ENCODE results near the gene ZNF664.

The ZNF664 gene

DNA sequence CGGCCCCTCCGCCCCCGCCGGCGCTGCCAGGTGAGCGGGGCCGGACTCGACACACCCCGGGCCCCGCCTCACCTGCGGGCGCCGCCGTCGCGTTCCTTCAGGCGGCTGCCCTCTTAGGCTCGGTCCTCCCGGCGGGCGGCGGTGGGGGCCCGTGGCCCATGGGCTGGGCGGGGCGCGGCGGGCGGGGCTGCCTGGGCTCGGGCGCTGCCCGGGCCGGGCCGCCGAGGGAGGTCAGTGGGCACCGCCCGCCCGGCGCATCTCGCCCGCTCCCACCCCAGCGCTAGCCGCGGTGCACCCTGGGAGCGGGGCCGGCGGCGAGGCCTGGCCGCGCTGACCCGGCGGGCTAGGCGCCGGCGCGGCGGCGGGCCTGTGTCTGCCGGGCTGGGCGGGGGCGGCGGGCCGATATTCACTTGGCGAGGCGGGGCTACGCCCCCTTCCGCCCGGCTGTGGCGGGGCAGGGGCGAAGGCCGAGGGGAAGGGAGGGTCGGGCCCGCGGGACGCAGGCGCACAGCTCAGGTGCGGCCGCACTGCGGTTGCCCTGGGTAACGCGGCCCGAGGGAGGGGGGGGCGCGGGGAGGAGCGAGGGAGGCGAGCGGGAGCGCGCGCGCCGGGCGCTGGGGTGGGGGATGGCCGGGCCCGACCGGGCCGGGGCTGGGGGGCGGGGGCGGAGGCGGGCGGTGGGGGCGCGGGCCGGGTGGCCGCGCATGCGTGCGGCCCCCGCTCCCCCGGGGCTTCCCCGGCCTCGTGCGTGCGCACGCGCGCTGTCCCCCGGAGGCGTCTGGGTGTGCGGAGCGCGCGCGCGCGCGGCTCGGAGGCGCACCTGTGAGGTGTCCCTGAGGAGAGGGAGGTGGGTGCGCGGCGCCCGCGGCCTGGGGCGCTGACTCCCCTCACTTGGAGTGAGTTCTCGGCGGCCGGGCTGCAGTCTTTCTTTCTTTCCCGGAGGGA is at the start of gene ZNF664, which contains the start of gene CCDC92:
ZNF664 (plus strand) TSS at position 759 of the 945 bp plus-strand sequence. CDS start 38,930 bp downstream, outside the sequence.
CCDC92 (minus strand) TSS at position 375 of the 945 bp plus-strand sequence. CDS start 28,526 bp downstream, outside the sequence.
- DNase-seq, result peak; percentile 86 to 95 (median 92)

DNA sequence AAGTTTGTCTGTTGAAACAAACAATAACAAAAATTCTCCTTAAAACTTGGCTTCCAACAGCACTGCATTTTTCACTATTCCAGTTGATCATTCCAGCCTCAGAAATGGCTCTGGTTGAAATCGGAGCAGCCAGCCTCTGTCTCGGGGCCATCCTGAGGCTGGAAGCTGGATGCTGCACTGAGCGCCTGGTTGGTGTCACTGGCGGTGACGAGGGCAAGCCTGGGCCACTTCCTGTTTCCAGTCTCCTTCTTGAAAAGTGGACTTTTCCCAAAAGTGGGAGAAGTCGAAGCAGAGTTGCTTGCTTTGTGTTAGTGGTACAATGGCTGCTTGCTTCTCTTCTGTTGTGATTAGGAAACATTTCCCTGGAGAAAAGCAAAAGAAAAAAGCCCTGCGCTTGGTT is 49.1 kb upstream of the ZNF664 start:
- no peak for DNase-seq

DNA sequence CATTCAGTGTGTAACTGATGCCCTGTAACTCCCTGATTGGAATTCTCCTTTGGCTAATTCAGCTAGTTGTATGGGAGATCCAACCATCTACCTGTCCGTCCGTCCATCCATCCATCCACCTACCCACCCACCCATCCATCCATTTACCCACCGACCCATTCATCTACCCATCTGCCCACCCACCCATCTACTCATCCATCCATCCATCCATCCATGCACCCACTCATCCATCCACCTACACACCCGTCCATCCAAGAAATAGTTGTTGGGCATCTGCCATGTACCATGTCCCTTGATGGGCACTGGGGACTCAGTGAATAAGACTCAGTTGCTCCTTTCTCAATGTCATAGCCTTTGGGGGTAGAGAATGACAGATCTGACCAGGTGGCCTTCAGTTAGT is 48.5 kb upstream of the ZNF664 start:
- DNase-seq, result no peak

DNA sequence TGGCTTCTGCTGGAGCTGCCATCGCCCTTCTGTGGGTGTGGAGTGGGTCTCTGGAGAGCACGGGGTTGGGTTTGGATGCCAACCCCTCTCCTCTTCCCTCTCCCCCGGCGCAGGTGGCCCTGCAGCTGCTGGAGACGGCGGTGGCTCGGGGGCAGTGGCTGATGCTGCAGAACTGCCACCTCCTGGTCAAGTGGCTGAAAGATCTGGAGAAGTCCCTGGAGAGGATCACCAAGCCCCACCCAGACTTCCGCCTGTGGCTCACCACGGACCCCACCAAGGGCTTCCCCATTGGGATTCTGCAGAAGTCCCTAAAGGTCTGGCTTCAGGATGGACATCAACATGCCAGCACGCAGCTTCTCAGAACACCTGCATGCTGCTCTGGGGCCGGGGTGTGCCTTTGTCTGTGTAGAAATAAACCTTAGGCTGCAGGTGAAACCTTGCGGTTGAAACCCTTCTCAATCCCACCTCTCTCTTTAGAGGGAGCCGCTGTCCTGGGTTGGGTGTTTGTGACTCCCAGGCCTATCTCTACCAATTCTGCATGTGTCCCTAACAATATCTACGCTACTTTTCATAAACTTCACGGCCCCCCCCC is 44.6 kb upstream of the ZNF664 start:
- DNase-seq, result no peak

DNA sequence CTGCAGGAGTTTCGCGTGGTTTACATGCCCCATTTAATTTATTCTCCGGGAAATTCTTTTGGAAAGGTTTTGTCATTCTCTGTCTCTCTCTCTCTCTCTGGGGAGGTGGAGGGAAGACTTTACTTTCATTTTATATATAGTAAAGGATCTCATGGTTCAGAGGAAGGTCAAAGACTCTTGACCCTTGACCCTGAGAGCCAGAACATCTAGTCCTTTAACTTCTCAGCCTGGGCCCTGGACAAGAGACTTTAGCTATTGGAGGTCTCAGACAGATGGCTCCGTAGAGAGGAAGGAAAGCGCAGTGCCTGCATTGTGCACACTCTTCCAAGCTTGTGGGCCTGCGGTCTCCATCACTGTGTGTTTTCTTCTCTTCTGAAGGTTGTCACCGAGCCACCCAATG is 44.1 kb upstream of the ZNF664 start:
- DNase-seq, result no peak

DNA sequence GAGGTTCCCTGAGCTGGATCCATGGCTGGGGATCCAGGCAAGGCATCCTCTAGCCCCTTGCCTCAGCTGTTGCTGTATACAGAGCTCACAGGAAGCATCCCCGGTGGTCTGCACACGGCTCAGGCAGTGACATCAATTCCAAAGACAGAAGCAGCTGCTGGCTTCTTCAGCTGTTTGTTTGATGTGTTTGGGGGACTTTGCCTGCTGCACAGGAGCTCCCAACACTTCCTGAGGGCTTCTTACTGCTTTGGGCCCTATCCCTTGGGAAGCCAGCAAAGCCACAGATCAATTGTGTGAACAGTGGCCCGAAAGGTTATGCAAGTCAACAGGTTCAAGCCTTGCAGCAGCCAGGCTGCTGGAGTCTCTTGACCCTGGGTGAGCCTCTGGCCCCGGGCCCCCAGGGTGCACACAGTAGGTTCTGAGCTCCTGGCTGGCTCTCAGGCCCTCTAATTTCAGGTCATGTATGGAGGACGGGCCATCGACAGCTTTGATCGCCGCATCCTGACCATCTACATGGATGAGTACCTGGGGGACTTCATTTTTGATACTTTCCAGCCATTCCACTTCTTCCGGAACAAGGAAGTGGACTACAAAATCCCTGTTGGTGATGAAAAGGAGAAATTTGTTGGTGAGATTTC is 43.0 kb upstream of the ZNF664 start:
- DNase-seq, result no peak

DNA sequence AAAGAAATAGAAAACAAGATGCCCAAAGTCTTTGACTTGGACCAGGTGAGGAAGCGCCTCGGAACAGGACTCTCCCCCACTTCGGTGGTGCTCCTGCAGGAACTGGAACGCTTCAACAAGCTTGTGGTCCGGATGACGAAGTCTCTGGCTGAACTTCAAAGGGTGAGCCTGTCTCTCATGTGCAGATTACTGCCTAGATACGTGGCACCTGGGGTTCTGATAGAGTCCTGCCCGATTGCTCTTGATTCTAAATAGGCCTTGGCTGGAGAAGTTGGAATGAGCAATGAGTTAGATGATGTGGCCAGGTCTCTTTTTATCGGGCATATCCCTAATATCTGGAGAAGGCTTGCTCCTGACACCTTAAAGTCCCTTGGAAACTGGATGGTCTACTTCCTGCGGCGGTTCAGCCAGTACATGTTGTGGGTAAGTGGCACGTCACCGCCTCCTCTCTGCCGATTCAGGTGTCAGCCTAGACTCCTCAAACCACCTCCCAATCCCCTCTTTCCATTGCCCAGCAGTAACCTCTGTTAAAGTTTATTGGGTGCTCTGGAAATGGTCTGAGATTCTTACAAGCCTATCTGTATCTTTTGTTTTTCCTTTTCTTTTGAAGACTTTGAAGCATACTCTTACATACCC is 41.2 kb upstream of the ZNF664 start:
- DNase-seq, result peak; percentile 37 to 84 (median 62)

DNA sequence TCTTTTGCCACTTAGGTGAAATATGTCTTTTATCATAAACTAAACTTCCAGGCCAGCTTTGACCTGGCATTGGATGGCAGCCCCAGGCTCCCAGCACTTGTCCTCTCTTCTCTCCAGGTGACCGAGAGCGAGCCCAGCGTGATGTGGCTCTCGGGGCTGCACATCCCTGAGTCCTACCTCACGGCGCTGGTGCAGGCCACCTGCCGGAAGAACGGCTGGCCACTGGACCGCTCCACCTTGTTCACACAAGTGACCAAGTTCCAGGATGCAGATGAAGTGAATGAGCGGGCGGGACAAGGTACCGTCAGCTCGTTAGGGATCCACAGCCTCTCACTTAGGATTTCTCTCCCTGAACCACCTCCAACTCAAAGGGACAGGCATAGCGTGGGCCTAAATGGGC is 39.8 kb upstream of the ZNF664 start:
- no peak for DNase-seq

DNA sequence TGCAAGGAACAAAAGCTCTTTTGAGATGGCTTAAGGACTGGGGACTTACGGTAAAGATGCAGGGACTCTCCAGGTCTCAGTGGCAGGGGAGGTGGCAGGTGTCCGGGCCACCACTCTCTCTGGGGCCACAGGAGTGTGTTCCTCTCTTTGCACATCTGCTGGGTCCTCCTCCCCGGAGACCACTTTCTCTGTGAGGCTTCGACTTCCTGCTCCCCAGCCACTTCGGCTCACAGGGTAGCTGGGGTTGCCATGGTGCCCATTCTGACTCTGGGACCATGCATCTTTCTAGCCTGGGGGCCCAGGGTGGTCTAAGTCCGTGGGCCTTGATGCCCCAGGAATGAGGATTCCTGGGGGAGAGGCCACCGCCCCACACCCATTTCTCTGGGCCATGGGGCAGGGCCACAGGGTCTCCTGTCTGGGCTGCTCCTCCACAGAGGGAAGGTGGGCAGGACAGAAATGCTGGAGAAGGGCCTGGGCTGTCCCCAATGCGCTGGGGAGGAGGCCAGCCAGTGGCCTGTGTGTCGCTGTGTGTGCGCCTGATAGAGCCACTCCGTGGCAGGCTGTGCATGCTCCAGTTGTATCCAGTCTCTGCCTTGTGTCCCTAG is 38.9 kb upstream of the ZNF664 start:
- no peak for DNase-seq

DNA sequence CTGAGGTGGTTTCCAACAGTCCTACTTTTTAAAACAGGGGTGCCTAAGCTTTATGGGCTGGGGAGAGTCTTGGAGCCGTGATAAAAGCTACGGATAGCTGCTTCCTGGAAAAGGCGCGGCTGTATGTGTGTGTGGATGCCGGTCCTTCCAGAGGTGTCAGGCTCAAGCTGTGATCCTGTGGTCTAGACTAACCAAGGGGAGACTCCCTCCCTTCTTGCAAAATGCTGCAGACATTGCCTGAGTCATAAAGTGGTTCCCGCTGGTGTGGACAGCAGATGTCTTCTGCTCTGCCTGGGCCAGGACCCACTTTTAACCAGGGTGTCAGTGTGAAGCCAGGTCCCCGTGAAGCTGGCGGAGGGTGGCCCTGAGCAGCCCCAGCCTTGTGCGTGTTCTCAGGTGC is 38.2 kb upstream of the ZNF664 start:
- no peak for DNase-seq

DNA sequence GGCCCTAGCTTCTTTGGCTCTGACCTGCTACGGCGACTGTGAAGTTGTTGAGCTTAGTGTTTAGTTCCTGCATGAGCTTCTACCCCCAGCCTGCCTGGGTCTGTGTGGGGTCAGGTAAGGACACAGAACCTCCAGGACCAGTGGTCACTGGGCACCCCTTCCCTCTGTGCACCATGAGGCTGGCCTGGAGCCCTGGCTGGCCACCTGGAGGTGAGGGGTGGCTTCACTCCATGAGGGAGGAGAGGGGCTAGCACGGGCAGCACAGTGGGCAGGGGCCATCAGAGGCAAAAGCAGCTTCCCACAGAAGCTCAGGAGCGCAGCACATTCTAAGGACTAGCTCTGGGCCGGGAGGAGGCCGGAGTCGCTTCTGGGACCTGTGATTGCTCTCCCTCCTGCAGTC is 37.1 kb upstream of the ZNF664 start:
- no peak for DNase-seq

DNA sequence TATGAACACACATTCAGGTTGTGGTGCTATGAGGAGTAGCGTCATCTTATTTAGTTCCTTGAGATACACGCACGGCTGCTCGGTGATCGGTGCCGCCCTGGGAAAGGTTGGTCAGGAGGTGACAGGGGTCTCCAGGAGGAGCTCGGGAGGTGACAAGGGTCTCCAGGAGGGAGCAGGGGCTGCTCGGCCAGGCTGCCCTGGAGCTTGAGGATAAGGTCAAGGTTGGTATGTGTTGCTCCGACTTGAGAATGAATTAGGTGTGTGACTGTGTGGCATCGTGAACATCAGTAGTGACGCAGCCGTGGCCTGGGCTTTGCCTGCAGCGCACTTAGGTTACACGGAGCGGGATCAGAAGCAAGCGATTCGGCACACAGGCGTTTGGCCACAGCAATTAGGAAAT is 36.5 kb upstream of the ZNF664 start:
- no peak for DNase-seq

DNA sequence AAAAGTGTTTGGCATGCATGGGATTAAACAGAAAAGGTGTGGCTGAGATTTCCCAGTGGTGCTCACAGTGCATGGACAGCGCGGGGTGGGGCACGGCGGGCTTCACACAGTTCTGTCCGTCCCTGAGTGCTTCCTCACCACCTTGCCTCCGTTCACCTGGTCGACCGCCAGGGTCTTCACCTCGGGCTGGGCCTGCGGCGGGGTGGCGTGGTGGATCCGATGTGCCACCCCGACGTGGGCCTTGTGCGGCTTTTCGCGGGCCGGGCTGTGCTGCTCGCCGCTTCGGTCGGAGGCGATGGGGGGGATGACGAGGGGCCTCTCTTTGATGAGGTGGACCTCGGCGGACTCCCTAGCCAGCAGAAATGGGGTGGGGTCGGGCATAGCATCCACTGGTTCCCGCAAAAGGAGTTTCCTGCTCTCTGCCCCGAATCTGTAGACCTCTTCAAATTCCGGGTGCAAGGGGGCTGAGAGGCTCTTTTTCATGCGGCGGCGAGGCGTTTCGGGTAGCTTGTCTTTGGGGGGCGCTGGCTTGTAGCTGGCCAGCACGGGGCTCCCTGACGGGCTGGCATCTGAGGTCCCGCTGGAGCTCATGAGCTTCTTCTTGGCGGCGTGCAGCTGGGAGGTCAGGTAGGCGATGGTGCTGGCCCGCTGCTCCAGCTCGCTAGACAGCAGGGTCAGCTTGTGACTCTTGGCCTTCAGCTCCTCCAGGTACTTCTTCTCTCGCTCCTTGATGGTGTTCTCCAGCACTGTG is 35.9 kb upstream of the ZNF664 start:
- DNase-seq, result no peak

DNA sequence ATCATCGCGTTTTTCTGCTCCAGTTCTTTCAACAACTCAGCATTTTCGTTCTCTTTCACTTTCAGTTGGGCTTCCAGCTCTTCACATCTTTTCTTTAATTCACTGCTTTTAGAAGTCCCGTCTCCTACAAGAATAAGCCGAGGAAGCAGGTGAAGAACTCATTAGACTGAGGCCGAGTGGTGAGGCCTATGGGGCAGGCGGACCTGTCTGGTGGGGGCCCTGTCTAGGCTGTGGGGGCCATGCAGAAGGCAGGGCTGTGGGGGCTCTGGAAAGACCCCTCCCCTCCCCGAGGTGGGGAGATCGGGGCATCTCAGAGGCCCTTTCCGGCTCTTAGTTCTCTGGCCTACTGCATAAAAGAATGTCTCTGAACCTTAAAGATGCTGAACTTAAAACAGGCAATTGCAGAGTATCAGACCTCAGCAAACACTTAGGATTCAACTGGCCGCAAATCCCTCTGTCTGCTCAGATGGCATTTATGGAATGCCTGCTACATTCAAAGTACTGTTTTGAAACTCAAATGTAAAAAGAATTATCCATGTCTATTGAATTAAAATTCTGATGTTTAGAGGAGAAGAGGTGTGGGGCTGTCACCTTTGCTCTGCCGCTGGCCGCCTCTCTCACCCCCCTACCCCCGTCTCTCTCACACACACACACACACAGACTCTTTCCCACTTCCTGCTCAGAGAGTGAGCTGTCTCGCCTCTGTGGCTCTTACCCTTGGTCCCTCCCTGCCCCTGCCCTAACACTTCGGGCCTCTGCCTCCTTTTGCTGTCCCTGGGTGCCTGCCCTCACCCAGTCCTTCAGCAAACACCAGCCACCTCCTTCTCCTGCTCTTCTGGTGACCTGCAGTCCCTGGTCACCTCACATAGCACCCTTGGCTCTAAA is 35.1 kb upstream of the ZNF664 start:
- peak in 4 of 6 experiments; percentile 2 to 61 (median 45) for DNase-seq

DNA sequence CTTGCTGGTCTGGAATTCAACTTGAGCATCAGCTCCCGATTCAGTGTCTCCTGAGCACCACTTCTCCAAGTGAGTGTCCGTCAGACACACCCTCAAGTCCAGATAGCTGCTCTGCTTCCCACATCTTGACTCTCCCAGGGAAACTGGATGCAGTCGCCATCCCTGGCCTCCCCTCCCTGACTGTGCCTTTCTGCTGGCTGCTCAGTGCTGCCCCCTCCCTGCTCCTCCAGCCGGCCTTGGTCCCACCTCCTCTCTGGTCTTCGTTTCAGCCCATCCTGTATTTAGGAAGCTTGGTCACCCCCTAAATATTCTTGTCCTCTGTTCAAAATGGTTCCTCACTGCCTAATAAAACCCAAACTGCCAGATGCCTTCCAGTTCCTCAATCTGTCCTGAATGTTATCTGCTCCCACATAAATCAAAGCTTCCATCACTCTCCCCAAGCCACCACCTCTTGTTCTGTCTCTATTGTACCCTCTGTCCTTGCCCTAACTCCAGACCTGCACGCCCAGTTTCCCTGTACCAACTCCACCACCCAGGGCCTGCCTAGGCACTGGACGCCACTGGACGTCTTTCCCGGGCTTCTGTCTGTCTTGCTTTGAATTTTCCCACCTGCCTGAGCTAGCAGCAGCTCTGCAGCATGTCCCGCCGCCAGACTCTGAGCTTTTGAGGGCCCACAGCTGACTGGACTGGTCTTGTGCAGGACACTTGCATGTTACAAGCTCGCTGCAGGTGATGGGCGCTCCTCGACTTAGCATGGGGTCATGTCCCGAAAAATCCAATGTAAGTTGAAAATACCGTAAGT is 34.1 kb upstream of the ZNF664 start:
- DNase-seq, result no peak

DNA sequence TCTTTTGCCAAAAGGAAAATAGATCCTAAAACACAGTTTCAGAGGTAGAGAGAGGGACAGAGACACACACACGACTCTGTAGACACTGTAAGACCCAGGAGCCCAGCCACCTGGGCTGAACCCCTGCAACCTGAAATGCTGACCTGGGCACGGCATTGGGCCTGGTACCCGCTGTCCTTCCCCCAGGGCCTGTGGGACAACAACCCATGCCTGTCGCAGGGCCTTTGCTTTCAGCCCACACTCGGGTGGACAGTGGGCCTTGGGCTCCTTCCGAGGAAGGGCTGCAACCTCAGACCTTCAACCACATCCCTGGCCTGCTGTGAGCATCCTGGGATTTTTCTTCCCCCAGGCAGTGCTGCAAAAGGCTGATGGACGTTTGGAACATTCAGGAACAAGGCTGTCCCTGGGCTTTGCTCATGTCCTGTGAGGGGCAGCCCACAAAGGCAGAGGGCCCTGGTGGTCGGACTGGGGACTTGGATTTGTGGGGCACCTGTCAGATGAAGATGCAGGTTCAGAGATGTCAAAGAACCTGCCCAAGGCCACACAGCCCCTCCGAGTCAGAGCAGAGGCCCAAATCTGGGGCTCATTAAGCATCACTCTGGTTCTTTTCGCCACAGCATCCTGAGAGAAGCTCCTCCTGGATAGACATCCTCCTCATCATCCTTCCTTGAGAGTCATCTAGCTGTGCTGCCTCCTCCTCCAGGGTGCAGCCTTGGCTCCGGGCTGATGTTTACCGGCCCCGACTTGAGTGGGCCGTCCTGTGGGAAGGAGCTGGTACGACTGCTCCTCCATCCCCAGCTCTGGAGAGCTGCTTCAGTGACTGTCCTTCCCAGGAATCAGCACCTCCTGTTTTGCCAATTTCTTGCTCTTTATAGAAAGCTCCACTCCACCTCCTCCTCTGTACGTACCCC is 33.0 kb upstream of the ZNF664 start:
- DNase-seq, result no peak

DNA sequence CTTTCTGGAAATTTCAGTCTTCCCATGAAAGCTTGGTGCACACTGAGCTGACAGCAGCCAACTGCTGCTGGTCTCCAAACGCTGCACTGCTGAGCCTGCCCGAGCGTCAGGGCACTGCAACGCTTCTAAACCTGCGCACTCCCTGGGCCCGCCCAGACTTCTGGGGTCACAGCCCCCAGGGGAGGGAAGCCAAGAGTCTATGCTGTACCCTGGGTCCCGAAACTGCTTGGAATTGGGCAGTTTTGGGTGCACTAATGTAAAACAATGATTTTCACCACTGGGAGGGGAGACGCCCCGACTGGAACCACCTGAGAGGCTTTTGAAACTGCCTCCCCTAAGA is 32.4 kb upstream of the ZNF664 start:
- DNase-seq, result no peak

DNA sequence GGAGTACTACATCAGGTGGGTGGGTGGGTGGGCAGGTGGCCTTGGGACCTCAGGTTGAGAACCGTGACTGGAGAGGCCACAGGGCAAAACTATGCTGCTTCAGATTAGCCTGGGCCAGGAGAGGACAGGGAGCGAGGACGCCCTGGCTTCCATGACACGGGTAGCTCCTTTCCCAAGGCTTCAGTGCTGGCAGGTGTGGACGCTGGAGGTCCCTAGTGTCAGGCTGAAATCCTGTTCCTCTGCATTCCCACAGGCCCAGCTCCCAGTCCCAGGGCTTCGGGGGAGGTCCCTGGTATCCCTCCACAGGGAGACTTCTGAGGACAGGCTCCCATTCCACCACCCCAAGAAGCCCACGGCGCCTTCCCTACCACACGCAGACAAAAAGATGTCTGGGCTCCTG is 32.0 kb upstream of the ZNF664 start:
- DNase-seq, result no peak

DNA sequence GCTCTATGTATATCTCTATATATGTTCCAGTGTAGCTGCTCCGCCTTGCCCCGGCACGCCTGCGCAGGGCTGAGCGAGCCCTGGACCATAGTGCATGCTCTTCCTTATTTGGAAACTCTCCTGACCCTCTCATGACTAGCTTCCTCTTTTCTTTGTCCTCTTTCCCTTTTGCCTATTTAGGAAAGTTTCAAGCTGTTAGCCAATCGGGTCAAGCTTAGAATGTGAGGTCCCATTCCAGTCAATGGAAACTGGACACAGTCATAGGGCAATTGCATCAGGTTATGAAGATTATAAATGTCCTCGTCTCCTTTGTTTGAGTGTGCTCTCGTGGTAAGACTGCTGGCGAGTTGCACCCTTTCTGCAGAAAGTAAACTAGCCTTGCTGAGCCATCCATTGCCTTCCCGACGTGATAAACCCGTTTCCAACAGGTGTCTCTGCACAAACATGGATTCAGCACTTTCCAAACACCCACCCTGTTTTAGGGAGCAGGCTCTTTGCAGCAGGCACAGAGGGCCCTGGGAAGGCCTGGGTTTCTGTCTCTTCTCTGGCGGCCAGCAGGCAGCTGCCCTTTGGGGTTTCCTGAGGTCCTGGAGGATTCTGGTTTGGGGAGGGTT is 31.3 kb upstream of the ZNF664 start:
- DNase-seq, result no peak
